ENCODE results near the gene EIF3D.

DNA sequence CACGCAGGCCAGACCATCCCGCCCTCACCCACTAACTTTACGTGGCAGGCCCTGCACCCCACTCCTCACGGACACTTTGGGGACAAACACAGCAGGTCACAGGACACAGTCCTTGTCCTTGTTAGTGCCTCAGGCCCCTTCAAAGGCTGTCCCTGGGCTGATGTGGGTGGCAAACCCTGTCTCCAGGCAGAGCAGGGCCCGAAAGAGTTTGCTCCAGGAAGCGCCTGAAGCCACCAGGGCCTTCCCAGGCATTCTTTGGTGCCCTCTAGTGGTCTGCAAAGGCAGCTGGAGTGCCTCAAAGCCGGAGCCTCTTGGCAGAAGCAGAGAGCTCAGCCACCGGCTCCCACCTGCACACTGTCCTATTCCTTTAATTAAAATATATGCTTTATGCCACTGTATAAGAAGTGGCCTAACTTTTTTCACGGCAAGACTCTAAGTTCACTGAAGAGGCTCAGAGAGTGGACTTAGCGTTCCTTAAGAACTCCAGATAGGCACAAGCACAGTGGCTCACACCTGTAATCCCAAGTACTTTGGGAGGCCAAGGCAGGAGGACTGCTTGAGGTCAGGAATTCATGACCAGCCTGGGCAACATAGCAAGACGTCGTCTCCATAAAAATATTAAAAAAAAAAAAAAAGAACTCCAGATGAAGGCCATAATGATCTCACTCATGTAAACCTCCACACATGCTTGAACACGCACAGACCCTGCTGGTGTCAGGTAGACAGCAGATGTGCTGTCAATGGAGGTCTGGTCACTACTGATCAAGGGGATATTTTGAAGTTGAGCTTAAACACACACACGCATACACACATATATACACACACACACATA lies 58.6 kb downstream of the EIF3D start:
- peak; percentile 92 to 98 (median 98) for TF ChIP-seq CTCF (IDR thresholded peaks at IDR 0.05)
- TF ChIP-seq POLR2A (IDR thresholded peaks at IDR 0.05), result no peak

Data from right lobe of liver (tissue), 4 donors.